AG04449 (cell line): Measurements from ENCODE around the gene KCNJ4.

ENCODE experiments used
- CTCF ChIA-PET: fragments of 350-600 bp; formaldehyde crosslinking; extraction: SDS; loops from one replicate; lab custom pipeline; 2021; ENCODE audit warnings: antibody characterized with exemption; lab: Yijun Ruan, JAX
- POLR2A ChIA-PET: fragments of 400-600, 350-600 bp; formaldehyde crosslinking; extraction: SDS; loops from one replicate; lab custom pipeline; 2020; ENCODE audit warnings: antibody characterized with exemption, inconsistent platforms; lab: Yijun Ruan, JAX
- DNase-seq: peaks from one replicate; pipeline ENCODE4 v3.0.0-alpha.2; 2010; ENCODE audit warnings: low read depth, low spot score
- H3K4me3 ChIP-seq: 2 replicates; pipeline ENCODE4 v1.5.1; 2011; ENCODE audit warnings: low read depth, mild to moderate bottlenecking, control low read depth, low read length
- CTCF ChIP-seq: IDR thresholded peaks from one replicate; pipeline ENCODE4 v1.5.1; 2011; ENCODE audit warnings: mild to moderate bottlenecking, moderate library complexity, low read length, control low read depth, inconsistent platforms; ENCODE audit not compliant: insufficient read depth; ENCODE audit errors: missing control alignments

Gene KCNJ4

GRCh38 chr22:38426628-38427027, 28.4 kb downstream of the KCNJ4 start:
- CTCF ChIA-PET, result interaction anchor here (0.7 kb wide), 1 partner anchor 9 kb away, joined by 3 read pairs; no protein-coding TSS in a partner anchor
- TF ChIP-seq CTCF, result no peak
- DNase-seq, result no peak
- POLR2A ChIA-PET, result no interaction called here
- no peak overlapping the region for H3K4me3 ChIP-seq

DNA sequence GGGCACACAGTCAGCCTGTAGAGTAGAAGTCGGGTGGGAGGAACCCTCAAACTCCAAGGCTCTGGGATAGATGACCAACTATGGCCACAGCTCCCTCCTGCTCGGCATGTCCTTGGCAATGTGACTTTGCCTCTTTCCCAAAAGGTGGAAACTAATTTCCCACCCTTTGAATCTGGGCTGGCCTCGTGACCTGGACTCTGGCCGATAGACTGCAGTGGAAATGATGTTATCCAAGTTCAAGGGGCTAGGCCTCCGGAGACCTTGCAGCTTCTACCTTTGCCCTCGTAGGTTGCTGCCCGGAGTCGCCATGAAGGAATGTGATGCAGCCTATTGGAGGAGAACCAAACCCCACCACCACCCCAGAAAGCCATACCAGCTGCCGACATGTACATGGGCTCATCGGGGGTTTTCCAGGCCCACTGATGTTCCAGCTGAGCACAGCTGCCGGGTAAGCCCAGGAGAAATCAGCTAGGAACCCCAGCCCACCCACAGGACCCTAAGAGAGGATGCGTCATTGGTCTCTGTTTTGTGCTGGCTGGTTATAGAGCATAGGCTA, 30.4 kb downstream of the KCNJ4 start:
- POLR2A ChIA-PET, result no interaction called here
- CTCF ChIA-PET, result interaction anchor here (1.3 to 1.8 kb wide), 3 partner anchors 10 to 373 kb away, joined by 3 to 7 read pairs (median 3); no protein-coding TSS in a partner anchor
- no peak overlapping the region for H3K4me3 ChIP-seq
- TF ChIP-seq CTCF, result no peak
- DNase-seq, result no peak

GRCh38 chr22:38423512-38424503, 31.2 kb downstream of the KCNJ4 start:
- ChIA-PET POLR2A (no interaction called here), CTCF (interaction anchor here (1.3 to 1.8 kb wide), 3 partner anchors 10 to 372 kb away, joined by 3 to 7 read pairs (median 3); no protein-coding TSS in a partner anchor)
- TF ChIP-seq CTCF, result no peak
- H3K4me3 ChIP-seq, result no peak overlapping the region
- DNase-seq, result no peak

DNA sequence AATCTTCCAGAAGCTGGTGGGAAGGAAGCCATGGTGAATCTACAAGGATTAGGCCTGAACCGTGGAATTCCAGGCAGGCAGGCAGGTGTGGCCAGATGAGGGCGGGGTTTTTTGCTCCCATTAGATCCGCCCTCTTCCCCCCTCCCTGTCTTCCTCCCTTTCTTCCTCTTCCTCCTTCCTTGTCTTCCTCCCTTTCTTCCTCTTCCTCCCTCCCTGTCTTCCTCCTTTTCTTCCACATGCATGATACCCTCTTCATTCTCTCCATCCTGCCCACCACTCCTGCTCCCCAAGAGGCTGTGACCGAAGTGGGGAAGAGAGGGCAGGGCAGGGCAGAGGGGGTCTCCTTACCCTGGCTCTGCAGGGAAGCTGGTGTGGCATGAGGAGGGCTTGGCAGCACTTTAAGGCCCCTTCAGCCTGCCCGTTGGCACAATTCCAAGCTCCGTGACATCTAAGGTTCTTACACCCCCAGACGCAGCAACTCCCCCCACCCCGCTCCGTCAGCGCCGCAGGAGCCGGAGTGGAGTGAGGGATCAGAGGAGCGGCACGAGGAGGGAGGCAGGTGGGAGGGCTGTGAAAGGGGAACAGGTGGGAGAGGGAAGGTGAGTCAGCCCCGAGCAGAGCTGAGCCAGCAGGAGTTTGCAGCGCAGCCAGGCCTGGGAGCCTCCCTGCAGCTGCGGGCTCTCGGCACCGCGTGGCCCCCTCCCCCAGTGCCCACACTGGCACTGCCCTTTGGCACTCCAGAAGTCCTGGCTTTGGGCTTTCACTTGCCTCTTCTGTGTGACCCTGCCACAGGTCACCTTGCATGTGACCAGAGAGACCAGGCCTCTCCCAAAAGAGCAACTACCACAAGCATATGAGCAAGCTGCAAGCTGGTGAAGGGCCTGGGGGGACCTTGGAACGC, 32.1 kb downstream of the KCNJ4 start:
- CTCF ChIA-PET, result no interaction called here
- no peak for DNase-seq
- POLR2A ChIA-PET, result no interaction called here
- no peak for TF ChIP-seq CTCF
- H3K4me3 ChIP-seq, result no peak overlapping the region

GRCh38 chr22:38420734-38421133, 34.3 kb downstream of the KCNJ4 start:
- no peak for TF ChIP-seq CTCF
- H3K4me3 ChIP-seq, result no peak overlapping the region
- no peak for DNase-seq
- CTCF ChIA-PET, result interaction anchor here (0.6 kb wide), 1 partner anchor 10 kb away, joined by 3 read pairs; no protein-coding TSS in a partner anchor
- POLR2A ChIA-PET, result no interaction called here

DNA sequence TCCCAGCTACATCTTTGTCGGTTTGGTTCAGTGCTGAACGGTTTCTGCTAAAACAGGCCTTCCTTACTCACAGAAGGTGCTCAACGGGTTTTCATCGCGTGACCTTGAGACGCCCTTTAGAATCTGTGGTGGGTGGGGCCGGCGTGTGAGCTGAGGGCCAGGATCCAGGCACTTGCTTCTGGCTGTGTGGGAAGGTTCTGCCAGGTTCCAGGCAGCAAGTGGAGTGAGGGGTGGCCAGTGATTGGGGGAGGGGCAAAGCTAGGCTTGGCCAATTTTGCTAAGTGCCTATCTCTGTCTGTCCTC, 35.2 kb downstream of the KCNJ4 start:
- no peak for DNase-seq
- no peak for TF ChIP-seq CTCF
- ChIA-PET POLR2A (no interaction called here), CTCF (interaction anchor here (1.2 kb wide), 1 partner anchor 17 kb away, joined by 3 read pairs; no protein-coding TSS in a partner anchor)
- no peak overlapping the region for H3K4me3 ChIP-seq
